Cerebellar cortex (tissue), 1 donor: ENCODE data around the gene TEDC1.

ENCODE experiments used
- DNase-seq: peaks from one replicate; pipeline ENCODE4 v3.0.0-alpha.2; 2015; ENCODE audit warnings: low spot score

The TEDC1 gene

GRCh38 chr14:105495990-105496830 lies 5.2 kb downstream of the TEDC1 start:
- no peak for DNase-seq

GRCh38 chr14:105496831-105497591 lies 6.0 kb downstream of the TEDC1 start:
- no peak for DNase-seq

GRCh38 chr14:105497671-105498429 lies 6.8 kb downstream of the TEDC1 start:
- DNase-seq, result no peak

- no peak for DNase-seq
Measured at GRCh38 chr14:105498430-105499255, 7.6 kb downstream of the TEDC1 start.

GRCh38 chr14:105499256-105500035 lies 8.4 kb downstream of the TEDC1 start:
- no peak for DNase-seq

GRCh38 chr14:105500036-105500725 lies 9.1 kb downstream of the TEDC1 start:
- no peak for DNase-seq

- DNase-seq, result no peak
Measured at GRCh38 chr14:105500726-105501101, 9.7 kb downstream of the TEDC1 start.

GRCh38 chr14:105501504-105502291 lies 10.7 kb downstream of the TEDC1 start:
- DNase-seq, result no peak

GRCh38 chr14:105502446-105503295 lies 11.6 kb downstream of the TEDC1 start:
- DNase-seq, result no peak

GRCh38 chr14:105503296-105503640 lies 12.2 kb downstream of the TEDC1 start:
- no peak for DNase-seq

- no peak for DNase-seq
Measured at GRCh38 chr14:105503935-105504692, 13.1 kb downstream of the TEDC1 start.

- no peak for DNase-seq
Measured at GRCh38 chr14:105505101-105505500, 14.1 kb downstream of the TEDC1 start.

- no peak for DNase-seq
Measured at GRCh38 chr14:105507247-105507646, 16.2 kb downstream of the TEDC1 start.

GRCh38 chr14:105508069-105508468 lies 17.0 kb downstream of the TEDC1 start:
- no peak for DNase-seq

GRCh38 chr14:105508601-105509000 lies 17.6 kb downstream of the TEDC1 start:
- no peak for DNase-seq

- DNase-seq, result no peak
Measured at GRCh38 chr14:105517096-105517495, 26.1 kb downstream of the TEDC1 start.

- DNase-seq, result no peak
Measured at GRCh38 chr14:105519946-105520698, 29.1 kb downstream of the TEDC1 start.
